Measurements from ENCODE around the gene TCF7L2.

DNA sequence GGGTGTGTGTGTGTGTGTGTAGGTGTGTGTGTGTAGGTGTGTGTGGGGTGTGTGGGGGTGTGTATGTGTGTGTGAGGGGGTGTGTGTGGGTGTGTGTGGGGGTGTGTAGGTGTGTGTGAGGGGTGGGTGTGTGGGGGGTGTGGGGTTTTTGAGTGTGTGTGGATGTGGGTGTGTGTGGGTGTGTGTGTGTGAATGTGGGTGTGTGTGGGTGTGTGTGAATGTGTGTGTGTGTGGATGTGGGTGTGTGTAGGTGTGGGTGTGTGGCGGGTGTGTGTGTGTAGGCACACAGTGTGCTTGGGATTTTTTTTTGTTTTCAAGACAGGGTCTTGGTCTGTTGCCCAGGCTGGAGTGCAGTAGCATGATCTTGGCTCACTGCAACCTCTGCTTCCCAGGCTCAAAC, 36.8 kb upstream of the TCF7L2 start:
- TF ChIP-seq POLR2AphosphoS5 (IDR thresholded peaks at IDR 0.05; ENCODE audit: low read depth, low read length) (no peak), TAF1 (IDR thresholded peaks at IDR 0.05; ENCODE audit: borderline replicate concordance, insufficient read depth, low read length) (no peak), FOXP2 (optimal IDR thresholded peaks at IDR 0.05; ENCODE audit: borderline replicate concordance, extremely low read depth, extremely low read length, insufficient read depth) (no peak)

Measured in PFSK-1 (cell line).